ENCODE data around the gene MASP1.

The MASP1 gene

GRCh38 chr3:187319699-187320302, 28.3 kb upstream of the MASP1 start:
- Histone ChIP-seq H3K9me3 (ENCODE audit: severe bottlenecking) (no peaks in the 10 kb centered on the region), H3K36me3 (ENCODE audit: low read depth) (no peaks in the 10 kb centered on the region), H3K4me3 (ENCODE audit: severe bottlenecking) (no peak overlapping the region), H3K4me1 (ENCODE audit: insufficient read depth, poor library complexity, severe bottlenecking) (no peaks in the 10 kb centered on the region), H3K27ac (ENCODE audit: poor library complexity, severe bottlenecking) (no peak overlapping the region), H3K27me3 (ENCODE audit: insufficient read depth, poor library complexity, severe bottlenecking) (peaks cover 9% of the 10 kb centered on the region)
- no peak for TF ChIP-seq CTCF (IDR thresholded peaks at IDR 0.05; ENCODE audit: poor library complexity, severe bottlenecking)
- no peak for DNase-seq (ENCODE audit: low spot score)
- ATAC-seq (ENCODE audit: low read depth) = 0 out of 3 replicates have a peak, but pooled peaks have one; percentile 25

GRCh38 chr3:187318819-187319616, 27.5 kb upstream of the MASP1 start:
- peak; percentile 88 for TF ChIP-seq CTCF (IDR thresholded peaks at IDR 0.05; ENCODE audit: poor library complexity, severe bottlenecking)
- Histone ChIP-seq H3K4me3 (ENCODE audit: severe bottlenecking) (peak overlapping the region; percentile 7), H3K36me3 (ENCODE audit: low read depth) (no peaks in the 10 kb centered on the region), H3K9me3 (ENCODE audit: severe bottlenecking) (no peaks in the 10 kb centered on the region), H3K4me1 (ENCODE audit: insufficient read depth, poor library complexity, severe bottlenecking) (no peaks in the 10 kb centered on the region), H3K27me3 (ENCODE audit: insufficient read depth, poor library complexity, severe bottlenecking) (peaks cover 15% of the 10 kb centered on the region), H3K27ac (ENCODE audit: poor library complexity, severe bottlenecking) (no peak overlapping the region)
- no peak for DNase-seq (ENCODE audit: low spot score)
- ATAC-seq (ENCODE audit: low read depth) = peak; percentile 62

- DNase-seq (ENCODE audit: low spot score) = no peak
- no peak overlapping the region for H3K4me3 ChIP-seq (ENCODE audit: severe bottlenecking)
- no peak for TF ChIP-seq CTCF (IDR thresholded peaks at IDR 0.05; ENCODE audit: poor library complexity, severe bottlenecking)
- H3K9me3 ChIP-seq (ENCODE audit: severe bottlenecking) = no peaks in the 10 kb centered on the region
- peaks cover 22% of the 10 kb centered on the region for H3K27me3 ChIP-seq (ENCODE audit: insufficient read depth, poor library complexity, severe bottlenecking)
- no peak for ATAC-seq (ENCODE audit: low read depth)
- no peak overlapping the region for H3K27ac ChIP-seq (ENCODE audit: poor library complexity, severe bottlenecking)
- H3K4me1 ChIP-seq (ENCODE audit: insufficient read depth, poor library complexity, severe bottlenecking) = no peaks in the 10 kb centered on the region
- H3K36me3 ChIP-seq (ENCODE audit: low read depth) = no peaks in the 10 kb centered on the region
These were observed 24.3 kb upstream of the MASP1 start for GRCh38 chr3:187315872-187316271.

- H3K27ac ChIP-seq (ENCODE audit: poor library complexity, severe bottlenecking) = no peak overlapping the region
- no peak for TF ChIP-seq CTCF (IDR thresholded peaks at IDR 0.05; ENCODE audit: poor library complexity, severe bottlenecking)
These were observed 22.6 kb upstream of the MASP1 start for GRCh38 chr3:187314176-187314575.

More at GRCh38 chr3:187314176-187314575, 22.6 kb upstream of the MASP1 start:
- Histone ChIP-seq H3K4me3 (ENCODE audit: severe bottlenecking) (no peak overlapping the region), H3K36me3 (ENCODE audit: low read depth) (no peaks in the 10 kb centered on the region), H3K4me1 (ENCODE audit: insufficient read depth, poor library complexity, severe bottlenecking) (no peaks in the 10 kb centered on the region), H3K9me3 (ENCODE audit: severe bottlenecking) (no peaks in the 10 kb centered on the region), H3K27me3 (ENCODE audit: insufficient read depth, poor library complexity, severe bottlenecking) (peaks cover 22% of the 10 kb centered on the region)
- DNase-seq (ENCODE audit: low spot score) (no peak), ATAC-seq (ENCODE audit: low read depth) (no peak)

Measured in RWPE2 (cell line).